CD14-positive monocyte (primary cell): Measurements from ENCODE around the gene ZCCHC4. TPM values are rescaled to one million over a fixed set of nuclear protein-coding genes. Genes with fewer than 3 reads are reported as not detected.

Experiments used
- DNase-seq, 3 donors: peaks; one replicate each; pipeline ENCODE4 v3.0.0-alpha.2; 2011 to 2022
- H2AFZ ChIP-seq: 2 replicates; pipeline ENCODE4 v1.6.0; 2012; ENCODE audit warnings: mild to moderate bottlenecking, low read depth, low read length, inconsistent platforms; ENCODE audit not compliant: insufficient read depth, poor library complexity, severe bottlenecking
- H3K27ac ChIP-seq, 2 donors: 1 replicate in 1 of 2; 2 replicates in 1 of 2; pipeline ENCODE4 v1.5.1; 2012 to 2013; ENCODE audit warnings: low read length in 2 of 2, control low read depth in 1 of 2, inconsistent platforms in 1 of 2, low read depth in 1 of 2, mild to moderate bottlenecking in 1 of 2
- H3K27me3 ChIP-seq, 2 donors: one replicate each; pipeline versions ENCODE4 v1.6.0 to v1.6.1; 2011 to 2013; ENCODE audit warnings: low read length in 2 of 2; ENCODE audit not compliant: control insufficient read depth in 2 of 2, insufficient read depth in 2 of 2
- H3K36me3 ChIP-seq, 2 donors: replicated peaks in 1 of 2; 1 replicate in 1 of 2; 2 replicates in 1 of 2; pipeline versions ENCODE4 v1.5.1 to v1.6.1; 2012 to 2013; ENCODE audit warnings: low read length in 2 of 2, control low read depth in 1 of 2, inconsistent platforms in 1 of 2, mild to moderate bottlenecking in 1 of 2; ENCODE audit not compliant: insufficient read depth in 2 of 2, control insufficient read depth in 1 of 2
- H3K4me1 ChIP-seq, 2 donors: 1 replicate in 1 of 2; 2 replicates in 1 of 2; pipeline versions ENCODE4 v1.5.1 to v1.6.1; 2012 to 2013; ENCODE audit warnings: low read length in 2 of 2, control low read depth in 1 of 2, inconsistent platforms in 1 of 2, mild to moderate bottlenecking in 1 of 2, moderate library complexity in 1 of 2; ENCODE audit not compliant: insufficient read depth in 2 of 2, control insufficient read depth in 1 of 2
- H3K4me2 ChIP-seq: replicated peaks from 2 replicates; pipeline ENCODE3; 2012; ENCODE audit warnings: low read length, moderate library complexity, mild to moderate bottlenecking; ENCODE audit not compliant: poor library complexity, severe bottlenecking; ENCODE audit errors: extremely low read depth
- H3K4me3 ChIP-seq, 3 experiments: fragments of 200-600 bp in 1 of 3; sonication (generic) in 1 of 3; replicated peaks in 1 of 3; 1 replicate in 2 of 3; 2 replicates in 1 of 3; pipeline ENCODE4 v1.5.1; 2011 to 2013; ENCODE audit warnings: low read length in 3 of 3, mild to moderate bottlenecking in 3 of 3, control low read depth in 2 of 3, low read depth in 2 of 3, inconsistent platforms in 1 of 3, moderate library complexity in 1 of 3
- H3K79me2 ChIP-seq: 2 replicates; pipeline ENCODE4 v1.6.0; 2012; ENCODE audit warnings: mild to moderate bottlenecking, control low read depth, inconsistent platforms, low read length, moderate library complexity; ENCODE audit not compliant: insufficient read depth
- H3K9ac ChIP-seq: 2 replicates; pipeline ENCODE4 v1.6.0; 2017; ENCODE audit warnings: low read length, mild to moderate bottlenecking; ENCODE audit not compliant: insufficient read depth, poor library complexity, severe bottlenecking
- H3K9me3 ChIP-seq, 2 donors: replicated peaks in 1 of 2; 1 replicate in 1 of 2; 2 replicates in 1 of 2; pipeline versions ENCODE4 v1.5.1 to v1.6.1; 2012 to 2013; ENCODE audit warnings: low read length in 2 of 2, control low read depth in 1 of 2; ENCODE audit not compliant: control insufficient read depth in 1 of 2, insufficient read depth in 1 of 2
- H4K20me1 ChIP-seq: 2 replicates; pipeline ENCODE4 v1.6.0; 2012; ENCODE audit warnings: mild to moderate bottlenecking, low read length, control low read depth, moderate library complexity; ENCODE audit not compliant: insufficient read depth
- H3K27ac Mint-ChIP-seq, 7 donors: one replicate each; pipeline ENCODE4 v1.8.0; 2020; ENCODE audit warnings: mild to moderate bottlenecking in 7 of 7, mixed read lengths in 7 of 7, moderate library complexity in 6 of 7, inconsistent platforms in 2 of 7
- H3K27me3 Mint-ChIP-seq, 3 donors: one replicate each; pipeline ENCODE4 v1.8.0; 2021 to 2022; ENCODE audit warnings: low read depth in 3 of 3, mild to moderate bottlenecking in 3 of 3, mixed read lengths in 3 of 3, moderate library complexity in 3 of 3, inconsistent platforms in 1 of 3
- H3K36me3 Mint-ChIP-seq, 2 donors: one replicate each; pipeline ENCODE4 v1.8.0; 2020; ENCODE audit warnings: mixed read lengths in 2 of 2, inconsistent platforms in 1 of 2, mild to moderate bottlenecking in 1 of 2
- H3K4me1 Mint-ChIP-seq: one replicate; pipeline ENCODE4 v1.8.0; 2020; ENCODE audit warnings: mild to moderate bottlenecking, mixed read lengths
- H3K4me3 Mint-ChIP-seq, 2 donors: one replicate each; pipeline ENCODE4 v1.8.0; 2020; ENCODE audit warnings: mild to moderate bottlenecking in 2 of 2, mixed read lengths in 2 of 2, moderate library complexity in 1 of 2
- H3K9me3 Mint-ChIP-seq, 7 donors: one replicate each; pipeline ENCODE4 v1.8.0; 2020 to 2022; ENCODE audit warnings: mixed read lengths in 7 of 7, mild to moderate bottlenecking in 6 of 7, moderate library complexity in 6 of 7, inconsistent platforms in 2 of 7
- WGBS: methylation state at CpG from one replicate; pipeline ENCODE4 v1.1.5; 2013; ENCODE audit warnings: missing lambda C conversion rate; ENCODE audit not compliant: insufficient coverage; 5-methylcytosine and 5-hydroxymethylcytosine counted together
- intact Hi-C, 2 donors: fragments of 100-400 bp; cut with micrococcal nuclease; formaldehyde crosslinking; loops; one replicate each; pipeline versions ENCODE4 v1.15.0 to v1.15.1; 2023
- polyA plus RNA-seq, 3 donors: library from polyadenylated mRNA; depleted of rRNA in 1 of 3; unstranded in 2 of 3; stranded (reverse) in 1 of 3; fragments of 300-500 nt in 2 of 3; fragments of >200 nt in 1 of 3; fragmentation: Illumina TruSeq in 2 of 3; gene quantifications; 1 replicate in 2 of 3; 2 replicates in 1 of 3; pipeline ENCODE4 v1.2.3, GENCODE V29; 2012 to 2021
- TF ChIP-seq, protein P1 (sequence below): fragments of 200-600 bp; IDR thresholded peaks from one replicate; pipeline ENCODE4 v1.8.0; 2022; ENCODE audit warnings: antibody characterized with exemption, mild to moderate bottlenecking

The ZCCHC4 gene
- polyA plus RNA-seq, 3 donors = 1.6 to 3.5 (median 3.4) TPM

DNA sequence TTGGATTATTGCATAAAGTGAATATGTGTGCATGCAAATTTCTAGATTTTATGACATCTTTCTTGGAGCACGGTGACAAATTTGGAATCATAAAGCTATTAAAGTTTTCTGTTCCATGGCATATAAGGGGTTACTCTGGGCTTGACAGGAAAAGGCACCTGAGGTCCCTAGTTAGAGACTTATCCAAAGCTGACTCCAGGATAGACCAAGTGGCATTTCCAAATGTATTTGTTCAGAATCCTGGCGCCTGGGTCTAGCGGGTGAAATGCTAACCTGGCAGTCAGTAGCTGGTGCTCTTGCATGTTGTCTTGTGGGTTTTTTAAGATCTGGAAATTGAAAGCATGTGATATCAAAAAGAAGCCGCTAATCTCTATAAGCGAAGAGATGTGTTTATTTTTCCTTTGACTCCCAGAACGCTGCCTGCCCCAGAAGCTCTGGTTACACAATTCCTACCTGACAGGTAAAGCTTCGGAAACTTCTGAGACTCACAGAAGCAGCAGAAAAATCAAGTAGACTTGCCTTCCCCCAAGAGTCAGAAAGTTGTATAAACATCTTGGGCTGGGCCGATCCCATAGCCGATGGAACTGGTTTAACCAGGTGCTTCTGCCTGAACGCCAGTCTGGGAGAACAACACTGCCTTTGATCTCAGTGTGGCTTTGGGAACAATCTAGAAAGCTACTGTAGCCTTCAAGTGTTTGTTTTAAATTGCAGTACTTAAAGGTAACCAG is 12.9 kb upstream of the ZCCHC4 start:
- Histone ChIP-seq H2AFZ (no peak overlapping the region), H3K79me2 (no peaks in the 10 kb centered on the region), H3K36me3 (no peaks in the 10 kb centered on the region), H3K4me3 (no peak overlapping the region), H3K9ac (no peak overlapping the region), H3K9me3 (no peaks in the 10 kb centered on the region), H3K4me2 (no peak overlapping the region), H3K27ac (no peak overlapping the region), H3K4me1 (no peaks in the 10 kb centered on the region), H3K27me3 (peaks cover 0 to 3% of the 10 kb centered on the region in 2 donors), H4K20me1 (no peaks in the 10 kb centered on the region)
- Mint-ChIP-seq H3K27ac (no peak overlapping the region), H3K36me3 (no peaks in the 10 kb centered on the region), H3K9me3 (peaks cover 0 to 2% (median 0%) of the 10 kb centered on the region in 7 donors), H3K4me1 (no peaks in the 10 kb centered on the region), H3K4me3 (no peak overlapping the region), H3K27me3 (peaks cover 0 to 8% (median 7%) of the 10 kb centered on the region in 3 donors)
- 63% methylated on average over 7 of the region's 10 CpGs for WGBS
- no peak for DNase-seq
- intact Hi-C loops = no loop called here
- TF ChIP-seq, protein P1, sequence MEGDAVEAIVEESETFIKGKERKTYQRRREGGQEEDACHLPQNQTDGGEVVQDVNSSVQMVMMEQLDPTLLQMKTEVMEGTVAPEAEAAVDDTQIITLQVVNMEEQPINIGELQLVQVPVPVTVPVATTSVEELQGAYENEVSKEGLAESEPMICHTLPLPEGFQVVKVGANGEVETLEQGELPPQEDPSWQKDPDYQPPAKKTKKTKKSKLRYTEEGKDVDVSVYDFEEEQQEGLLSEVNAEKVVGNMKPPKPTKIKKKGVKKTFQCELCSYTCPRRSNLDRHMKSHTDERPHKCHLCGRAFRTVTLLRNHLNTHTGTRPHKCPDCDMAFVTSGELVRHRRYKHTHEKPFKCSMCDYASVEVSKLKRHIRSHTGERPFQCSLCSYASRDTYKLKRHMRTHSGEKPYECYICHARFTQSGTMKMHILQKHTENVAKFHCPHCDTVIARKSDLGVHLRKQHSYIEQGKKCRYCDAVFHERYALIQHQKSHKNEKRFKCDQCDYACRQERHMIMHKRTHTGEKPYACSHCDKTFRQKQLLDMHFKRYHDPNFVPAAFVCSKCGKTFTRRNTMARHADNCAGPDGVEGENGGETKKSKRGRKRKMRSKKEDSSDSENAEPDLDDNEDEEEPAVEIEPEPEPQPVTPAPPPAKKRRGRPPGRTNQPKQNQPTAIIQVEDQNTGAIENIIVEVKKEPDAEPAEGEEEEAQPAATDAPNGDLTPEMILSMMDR = no peak

DNA sequence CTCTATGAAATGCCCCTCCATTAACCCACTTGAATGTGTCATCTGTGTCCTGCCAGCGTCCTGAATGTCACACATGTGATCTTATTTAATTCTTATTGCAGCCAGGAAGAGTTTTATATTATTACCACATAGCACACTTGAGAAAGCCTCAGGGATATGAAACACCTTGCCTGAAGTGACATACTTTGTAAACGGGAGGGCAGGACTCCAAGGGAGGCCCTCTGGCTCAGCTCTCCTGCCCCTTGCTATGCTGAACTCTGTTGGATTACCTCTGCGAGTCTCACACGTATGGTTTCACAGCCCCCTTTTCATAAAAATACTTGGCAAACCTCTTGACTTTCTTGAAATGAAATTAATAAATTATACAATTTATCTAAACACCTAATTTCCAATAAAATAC is 11.1 kb upstream of the ZCCHC4 start:
- DNase-seq = no peak
- no peaks in the 10 kb centered on the region for H3K36me3 ChIP-seq
- Mint-ChIP-seq H3K9me3 (peaks cover 0 to 3% (median 0%) of the 10 kb centered on the region in 7 donors), H3K27ac (no peak overlapping the region), H3K27me3 (peaks cover 0 to 10% (median 8%) of the 10 kb centered on the region in 3 donors), H3K36me3 (no peaks in the 10 kb centered on the region), H3K4me3 (no peak overlapping the region), H3K4me1 (no peaks in the 10 kb centered on the region)
- H3K4me3 ChIP-seq = no peak overlapping the region
- no CpG with 5 or more reads among the region's 4 CpGs for WGBS
- intact Hi-C loops = no loop called here
- H3K9ac ChIP-seq = no peak overlapping the region
- TF ChIP-seq, protein P1 = no peak
- H2AFZ ChIP-seq = no peak overlapping the region
- no peaks in the 10 kb centered on the region for H3K4me1 ChIP-seq
- no peaks in the 10 kb centered on the region for H3K79me2 ChIP-seq
- no peak overlapping the region for H3K27ac ChIP-seq
- H3K4me2 ChIP-seq = no peak overlapping the region
- H4K20me1 ChIP-seq = no peaks in the 10 kb centered on the region
- H3K27me3 ChIP-seq = peaks cover 0 to 3% of the 10 kb centered on the region in 2 donors
- H3K9me3 ChIP-seq = no peaks in the 10 kb centered on the region
